T-helper 2 cell treated with Interferon-gamma antibody and Interleukin-4, amounts not matched to agents 5 μg/mL and 100 μg/mL, for 36 hours (primary cell): ENCODE data around the gene LDLR.
"Not testable (repeated sequence)": the region's sequence is repeated elsewhere in the genome, so short reads cannot be mapped to it uniquely, and the experiment has no call there.

Source experiments
- DNase-seq: peaks from one replicate; pipeline ENCODE4 v3.0.0; 2021; ENCODE audit warnings: low spot score
- H3K27ac Mint-ChIP-seq: one replicate; pipeline ENCODE4 v1.8.0; 2021; ENCODE audit warnings: mild to moderate bottlenecking, mixed read lengths
- H3K27me3 Mint-ChIP-seq: one replicate; pipeline ENCODE4 v1.8.0; 2021; ENCODE audit warnings: low read depth, mixed read lengths
- H3K36me3 Mint-ChIP-seq: one replicate; pipeline ENCODE4 v1.8.0; 2021; ENCODE audit warnings: low read depth, mixed read lengths
- H3K4me1 Mint-ChIP-seq: one replicate; pipeline ENCODE4 v1.8.0; 2021; ENCODE audit warnings: low read depth, mixed read lengths
- H3K4me3 Mint-ChIP-seq: one replicate; pipeline ENCODE4 v1.8.0; 2022; ENCODE audit warnings: mild to moderate bottlenecking, moderate library complexity, mixed read lengths
- H3K9me3 Mint-ChIP-seq: one replicate; pipeline ENCODE4 v1.8.0; 2021; ENCODE audit warnings: mixed read lengths

The LDLR gene

GRCh38 chr19:11124157-11124556, 34.9 kb downstream of the LDLR start:
- not testable (repeated sequence) for H3K27me3 Mint-ChIP-seq, H3K4me3 Mint-ChIP-seq, H3K27ac Mint-ChIP-seq, H3K9me3 Mint-ChIP-seq, DNase-seq, H3K4me1 Mint-ChIP-seq
- H3K36me3 Mint-ChIP-seq, result peaks cover 53% of the 10 kb centered on the region

- H3K27ac Mint-ChIP-seq, result no peak overlapping the region
- no peak overlapping the region for H3K4me3 Mint-ChIP-seq
- peaks cover 2% of the 10 kb centered on the region for H3K4me1 Mint-ChIP-seq
- DNase-seq, result peak; percentile 49
- no peaks in the 10 kb centered on the region for H3K9me3 Mint-ChIP-seq
- H3K27me3 Mint-ChIP-seq, result no peaks in the 10 kb centered on the region
- H3K36me3 Mint-ChIP-seq, result peaks cover 50% of the 10 kb centered on the region
These were observed 36.9 kb downstream of the LDLR start for GRCh38 chr19:11125994-11126685.

- no peaks in the 10 kb centered on the region for H3K9me3 Mint-ChIP-seq
- no peak overlapping the region for H3K4me3 Mint-ChIP-seq
- H3K27ac Mint-ChIP-seq, result no peak overlapping the region
- H3K36me3 Mint-ChIP-seq, result peaks cover 57% of the 10 kb centered on the region
- H3K27me3 Mint-ChIP-seq, result no peaks in the 10 kb centered on the region
- no peak for DNase-seq
- H3K4me1 Mint-ChIP-seq, result peaks cover 2% of the 10 kb centered on the region
These were observed 38.6 kb downstream of the LDLR start for GRCh38 chr19:11127905-11128304.

- Mint-ChIP-seq H3K36me3 (peaks cover 54% of the 10 kb centered on the region), H3K4me1 (peaks cover 2% of the 10 kb centered on the region)
- DNase-seq, result peak; percentile 51
These were observed 41.7 kb downstream of the LDLR start for GRCh38 chr19:11130824-11131455.

GRCh38 chr19:11131471-11131870, 42.2 kb downstream of the LDLR start:
- no peak for DNase-seq
- Mint-ChIP-seq H3K9me3 (no peaks in the 10 kb centered on the region), H3K4me3 (no peak overlapping the region), H3K36me3 (peaks cover 49% of the 10 kb centered on the region), H3K27ac (no peak overlapping the region), H3K27me3 (no peaks in the 10 kb centered on the region), H3K4me1 (peaks cover 2% of the 10 kb centered on the region)

More at GRCh38 chr19:11130824-11131455, 41.7 kb downstream of the LDLR start:
- Mint-ChIP-seq H3K4me3 (no peak overlapping the region), H3K27ac (no peak overlapping the region), H3K27me3 (no peaks in the 10 kb centered on the region), H3K9me3 (no peaks in the 10 kb centered on the region)

- H3K9me3 Mint-ChIP-seq, result no peaks in the 10 kb centered on the region
- DNase-seq, result no peak
- peaks cover 18% of the 10 kb centered on the region for H3K36me3 Mint-ChIP-seq
- H3K27ac Mint-ChIP-seq, result no peak overlapping the region
- no peak overlapping the region for H3K4me3 Mint-ChIP-seq
- no peaks in the 10 kb centered on the region for H3K27me3 Mint-ChIP-seq
- H3K4me1 Mint-ChIP-seq, result peaks cover 10% of the 10 kb centered on the region
These were observed 47.3 kb downstream of the LDLR start for GRCh38 chr19:11136400-11137101.

- Mint-ChIP-seq H3K36me3 (peaks cover 10% of the 10 kb centered on the region), H3K4me1 (peaks cover 10% of the 10 kb centered on the region), H3K4me3 (peak overlapping the region; percentile 79), H3K9me3 (no peaks in the 10 kb centered on the region), H3K27me3 (no peaks in the 10 kb centered on the region), H3K27ac (peak overlapping the region; percentile 52)
- DNase-seq, result peak; percentile 33
These were observed 48.5 kb downstream of the LDLR start for GRCh38 chr19:11137542-11138384.

GRCh38 chr19:11138601-11139300, 49.5 kb downstream of the LDLR start:
- Mint-ChIP-seq H3K4me1 (peaks cover 10% of the 10 kb centered on the region), H3K4me3 (no peak overlapping the region), H3K9me3 (no peaks in the 10 kb centered on the region), H3K36me3 (peaks cover 3% of the 10 kb centered on the region), H3K27me3 (no peaks in the 10 kb centered on the region), H3K27ac (no peak overlapping the region)
- no peak for DNase-seq

- not testable (repeated sequence) for H3K4me3 Mint-ChIP-seq, H3K4me1 Mint-ChIP-seq, DNase-seq, H3K36me3 Mint-ChIP-seq, H3K27ac Mint-ChIP-seq, H3K27me3 Mint-ChIP-seq, H3K9me3 Mint-ChIP-seq
These were observed 50.8 kb downstream of the LDLR start for GRCh38 chr19:11140023-11140538.

GRCh38 chr19:11140896-11141295, 51.6 kb downstream of the LDLR start:
- Mint-ChIP-seq H3K9me3 (no peaks in the 10 kb centered on the region), H3K27me3 (no peaks in the 10 kb centered on the region), H3K27ac (no peak overlapping the region), H3K36me3 (peaks cover 9% of the 10 kb centered on the region), H3K4me3 (no peak overlapping the region), H3K4me1 (peaks cover 10% of the 10 kb centered on the region)
- no peak for DNase-seq

- H3K36me3 Mint-ChIP-seq, result peaks cover 15% of the 10 kb centered on the region
- H3K9me3 Mint-ChIP-seq, result no peaks in the 10 kb centered on the region
- no peak overlapping the region for H3K27ac Mint-ChIP-seq
- DNase-seq, result no peak
- H3K4me3 Mint-ChIP-seq, result no peak overlapping the region
- H3K4me1 Mint-ChIP-seq, result peaks cover 7% of the 10 kb centered on the region
- no peaks in the 10 kb centered on the region for H3K27me3 Mint-ChIP-seq
These were observed 52.8 kb downstream of the LDLR start for GRCh38 chr19:11141937-11142527.

- H3K27ac Mint-ChIP-seq, result no peak overlapping the region
- H3K4me1 Mint-ChIP-seq, result peaks cover 5% of the 10 kb centered on the region
- no peak for DNase-seq
These were observed 53.4 kb downstream of the LDLR start for GRCh38 chr19:11142528-11143171.

More at GRCh38 chr19:11142528-11143171, 53.4 kb downstream of the LDLR start:
- no peak overlapping the region for H3K4me3 Mint-ChIP-seq
- H3K36me3 Mint-ChIP-seq, result peaks cover 22% of the 10 kb centered on the region
- no peaks in the 10 kb centered on the region for H3K9me3 Mint-ChIP-seq
- no peaks in the 10 kb centered on the region for H3K27me3 Mint-ChIP-seq
